Cardiac fibroblast (primary cell): ENCODE measurements around the gene KMT2C.

Experiments used
- DNase-seq, 2 donors: peaks; one replicate each; pipeline versions ENCODE4 v3.0.0 to v3.0.0-alpha.2; 2010; ENCODE audit warnings: low read depth in 2 of 2
- H3K4me3 ChIP-seq, 2 donors: replicated peaks in 1 of 2; 1 replicate in 1 of 2; 2 replicates in 1 of 2; pipeline ENCODE4 v1.5.1; 2011; ENCODE audit warnings: low read depth in 2 of 2, low read length in 2 of 2, mild to moderate bottlenecking in 2 of 2, moderate library complexity in 1 of 2
- TF ChIP-seq, protein P1 (sequence below): IDR thresholded peaks from one replicate; pipeline ENCODE4 v1.5.1; 2011; ENCODE audit warnings: low read depth, mild to moderate bottlenecking, low read length, inconsistent platforms

Gene KMT2C

DNA sequence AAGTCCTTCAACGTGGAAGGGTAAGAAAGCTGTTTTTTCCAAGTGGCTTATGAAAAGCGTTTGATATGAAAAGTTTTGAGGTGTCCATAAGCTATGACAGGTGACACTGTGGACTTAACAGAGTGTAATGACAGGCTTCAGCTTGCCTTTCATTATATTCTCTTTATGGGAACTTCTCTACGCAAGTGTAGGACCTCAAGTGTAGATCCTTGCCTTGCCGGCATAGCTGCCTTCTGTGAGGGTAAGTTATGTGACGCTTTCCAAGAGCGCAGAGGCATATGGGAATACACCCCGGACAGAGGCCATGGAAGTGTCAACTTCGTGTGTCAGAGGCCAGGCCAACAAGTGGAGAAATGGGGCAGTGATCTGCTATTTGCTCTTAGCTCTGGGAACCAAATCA is 318.4 kb downstream of the KMT2C start:
- no peak for DNase-seq
- no peak overlapping the region for H3K4me3 ChIP-seq
- TF ChIP-seq, protein P1, sequence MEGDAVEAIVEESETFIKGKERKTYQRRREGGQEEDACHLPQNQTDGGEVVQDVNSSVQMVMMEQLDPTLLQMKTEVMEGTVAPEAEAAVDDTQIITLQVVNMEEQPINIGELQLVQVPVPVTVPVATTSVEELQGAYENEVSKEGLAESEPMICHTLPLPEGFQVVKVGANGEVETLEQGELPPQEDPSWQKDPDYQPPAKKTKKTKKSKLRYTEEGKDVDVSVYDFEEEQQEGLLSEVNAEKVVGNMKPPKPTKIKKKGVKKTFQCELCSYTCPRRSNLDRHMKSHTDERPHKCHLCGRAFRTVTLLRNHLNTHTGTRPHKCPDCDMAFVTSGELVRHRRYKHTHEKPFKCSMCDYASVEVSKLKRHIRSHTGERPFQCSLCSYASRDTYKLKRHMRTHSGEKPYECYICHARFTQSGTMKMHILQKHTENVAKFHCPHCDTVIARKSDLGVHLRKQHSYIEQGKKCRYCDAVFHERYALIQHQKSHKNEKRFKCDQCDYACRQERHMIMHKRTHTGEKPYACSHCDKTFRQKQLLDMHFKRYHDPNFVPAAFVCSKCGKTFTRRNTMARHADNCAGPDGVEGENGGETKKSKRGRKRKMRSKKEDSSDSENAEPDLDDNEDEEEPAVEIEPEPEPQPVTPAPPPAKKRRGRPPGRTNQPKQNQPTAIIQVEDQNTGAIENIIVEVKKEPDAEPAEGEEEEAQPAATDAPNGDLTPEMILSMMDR: no peak

DNA sequence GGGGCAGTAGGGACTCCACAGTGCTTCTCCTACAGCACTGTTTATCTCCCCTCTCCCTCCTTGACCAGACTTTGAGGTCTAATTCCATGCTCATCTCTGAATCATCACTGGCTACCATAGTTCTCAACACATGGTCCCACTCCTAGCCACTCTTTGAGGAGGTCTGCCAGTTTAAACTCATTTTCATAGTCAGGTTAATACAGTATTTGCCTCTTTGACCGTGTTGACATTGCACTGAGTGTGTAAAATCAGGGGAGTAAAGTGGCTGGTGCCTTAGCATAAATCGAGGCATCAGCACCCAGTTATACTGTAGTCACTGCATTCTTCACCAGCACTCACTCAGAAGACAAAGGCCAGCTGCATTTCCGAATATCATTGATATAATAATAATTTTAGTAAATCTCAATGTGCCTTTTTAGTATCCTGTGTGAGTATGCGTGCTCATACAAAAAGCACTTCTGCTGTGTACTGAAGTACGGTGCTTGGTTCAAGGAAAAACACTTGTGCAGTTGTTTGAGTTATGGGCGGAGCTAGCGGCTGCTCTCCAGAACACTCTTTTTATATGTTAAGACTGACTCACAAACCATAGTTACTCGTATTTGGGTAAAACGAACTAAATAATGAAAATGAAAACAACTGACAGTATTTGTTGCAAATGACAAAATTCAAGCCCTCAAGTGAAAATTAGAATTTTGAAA is 320.6 kb downstream of the KMT2C start:
- no peak overlapping the region for H3K4me3 ChIP-seq
- no peak for DNase-seq

DNA sequence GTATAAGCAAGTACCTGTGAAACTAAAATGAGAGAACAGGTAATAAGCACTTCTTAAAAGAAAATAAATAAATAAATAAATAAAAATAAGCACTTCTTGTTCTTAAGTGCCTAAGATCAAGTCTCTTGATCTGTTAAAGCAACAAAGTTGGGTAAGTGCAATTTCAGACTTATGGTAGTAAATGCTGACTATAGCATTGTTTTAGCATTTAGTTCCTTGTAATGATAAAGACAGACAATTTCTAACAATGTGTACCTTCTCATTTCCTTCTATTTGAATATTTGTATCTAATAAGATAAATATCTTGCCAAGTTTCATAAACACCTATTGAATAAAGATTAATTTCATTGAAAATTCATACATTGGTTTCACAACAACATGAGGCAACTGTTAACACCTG is 323.0 kb downstream of the KMT2C start:
- DNase-seq: no peak
- TF ChIP-seq, protein P1: no peak

More for the DNA sequence above, 320.6 kb downstream of the KMT2C start:
- TF ChIP-seq, protein P1: no peak

DNA sequence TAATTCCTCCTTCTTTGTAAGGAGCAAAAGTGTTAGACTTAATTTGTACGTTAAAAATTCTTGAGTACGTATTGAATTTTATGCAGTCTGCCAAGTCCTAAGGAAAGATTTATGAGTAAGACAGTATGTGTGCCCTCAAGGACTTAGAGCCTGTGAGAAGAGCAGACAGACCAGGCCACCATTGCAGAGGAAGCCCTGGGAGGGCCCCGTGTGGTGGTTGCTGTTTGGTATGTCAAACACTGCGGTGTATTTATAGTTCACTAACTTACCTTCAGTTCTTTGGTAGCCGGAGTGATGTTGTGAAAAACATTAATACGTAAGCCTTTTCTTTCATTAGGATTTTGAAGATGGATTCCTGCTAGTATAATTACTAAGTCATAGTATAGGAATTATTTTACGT is 327.4 kb downstream of the KMT2C start:
- TF ChIP-seq, protein P1: no peak
- no peak overlapping the region for H3K4me3 ChIP-seq
- DNase-seq: no peak

More for the DNA sequence above, 323.0 kb downstream of the KMT2C start:
- H3K4me3 ChIP-seq: no peak overlapping the region

DNA sequence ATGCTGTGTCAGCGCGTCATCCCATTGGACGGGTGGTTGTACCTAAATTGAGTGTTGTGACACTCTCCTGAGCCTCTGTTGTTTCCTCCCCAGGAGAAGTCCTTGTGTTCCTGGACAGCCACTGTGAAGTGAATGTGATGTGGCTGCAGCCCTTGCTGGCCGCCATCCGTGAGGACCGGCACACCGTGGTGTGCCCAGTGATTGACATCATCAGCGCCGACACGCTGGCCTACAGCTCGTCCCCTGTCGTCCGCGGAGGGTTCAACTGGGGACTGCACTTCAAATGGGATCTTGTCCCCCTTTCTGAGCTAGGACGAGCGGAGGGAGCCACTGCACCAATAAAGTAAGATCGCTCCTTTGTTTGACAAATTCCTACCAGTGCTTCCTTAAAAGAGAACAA is 327.9 kb downstream of the KMT2C start:
- H3K4me3 ChIP-seq: no peak overlapping the region
- TF ChIP-seq, protein P1: no peak
- no peak for DNase-seq

DNA sequence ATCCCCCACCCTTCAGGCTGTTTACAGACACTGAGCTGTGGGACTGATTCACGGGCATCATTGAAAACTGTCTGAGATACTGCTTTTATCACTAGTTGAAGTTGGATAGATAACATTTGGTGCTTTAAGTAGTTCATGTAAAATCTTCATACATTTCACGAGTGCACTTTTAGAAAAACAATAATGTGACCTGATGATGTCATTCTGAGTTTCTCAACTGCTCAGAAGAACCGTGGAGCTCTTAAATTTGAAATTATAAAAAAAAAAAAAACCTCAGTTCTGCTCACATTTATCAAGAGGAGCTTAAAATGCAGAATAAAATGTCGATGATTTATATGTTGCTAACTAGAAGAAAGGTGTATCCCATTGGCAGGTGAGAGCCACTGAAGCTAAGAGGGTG is 328.8 kb downstream of the KMT2C start:
- TF ChIP-seq, protein P1: no peak
- DNase-seq: peak in 1 of 2 donors; percentile 12
- H3K4me3 ChIP-seq: no peak overlapping the region

DNA sequence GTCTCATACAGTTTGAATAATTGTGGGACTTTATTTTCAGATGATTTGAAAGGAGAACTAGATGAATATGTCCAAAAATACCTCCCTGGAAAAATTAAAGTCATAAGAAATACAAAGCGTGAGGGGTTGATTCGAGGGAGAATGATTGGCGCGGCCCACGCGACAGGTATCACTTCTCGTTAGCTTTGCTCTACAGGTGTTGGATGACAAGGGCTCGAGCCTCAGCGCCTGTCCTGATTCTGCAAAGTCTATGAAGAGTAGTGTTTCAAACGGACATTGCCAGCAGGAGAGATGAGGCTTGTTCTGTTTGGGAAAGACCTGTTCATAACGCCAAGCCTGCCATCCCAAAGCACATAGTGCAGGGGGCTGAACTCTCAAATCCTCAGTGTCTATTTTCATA is 330.6 kb downstream of the KMT2C start:
- TF ChIP-seq, protein P1: no peak
- no peak for DNase-seq

More for the DNA sequence above, 330.6 kb downstream of the KMT2C start:
- no peak overlapping the region for H3K4me3 ChIP-seq
